GM21717 (cell line): ENCODE measurements around the gene TMEM234.

Experiments
- ATAC-seq: cut with Tn5 transposase; IDR thresholded peaks from one replicate; pipeline ENCODE4 v1.9.1; 2021; ENCODE audit warnings: mild to moderate bottlenecking, moderate library complexity; ENCODE audit not compliant: unreplicated experiment

TMEM234 gene

GRCh38 chr1:32180186-32181060, 41.7 kb downstream of the TMEM234 start:
- ATAC-seq = no peak

- ATAC-seq = peak; percentile 67
Observed at GRCh38 chr1:32179443-32180185, 42.5 kb downstream of the TMEM234 start, which contains the start of gene TXLNA. TXLNA (plus strand) TSS chr1:32179675; CDS start chr1:32180346, 671 bp downstream.

GRCh38 chr1:32179193-32179442, 43.0 kb downstream of the TMEM234 start:
- ATAC-seq = peak; percentile 9

GRCh38 chr1:32178380-32179192, 43.6 kb downstream of the TMEM234 start:
- ATAC-seq = no peak

- no peak for ATAC-seq
Observed at GRCh38 chr1:32172621-32173245, 49.4 kb downstream of the TMEM234 start.

GRCh38 chr1:32170991-32171390, 51.2 kb downstream of the TMEM234 start:
- ATAC-seq = no peak
